Stimulated activated CD4-positive, alpha-beta T cell treated with anti-CD3 and anti-CD28 coated beads, Interleukin-12 subunit alpha, Interleukin-12 subunit beta, amount 100 ng/mL, for 4 hours (primary cell): ENCODE measurements around the gene PEX5L.
"Not testable (repeated sequence)": the region's sequence is repeated elsewhere in the genome, so short reads cannot be mapped to it uniquely, and the experiment has no call there.

Experiments
- DNase-seq: peaks from one replicate; pipeline ENCODE4 v3.0.0-alpha.2; 2020

Gene PEX5L

DNA sequence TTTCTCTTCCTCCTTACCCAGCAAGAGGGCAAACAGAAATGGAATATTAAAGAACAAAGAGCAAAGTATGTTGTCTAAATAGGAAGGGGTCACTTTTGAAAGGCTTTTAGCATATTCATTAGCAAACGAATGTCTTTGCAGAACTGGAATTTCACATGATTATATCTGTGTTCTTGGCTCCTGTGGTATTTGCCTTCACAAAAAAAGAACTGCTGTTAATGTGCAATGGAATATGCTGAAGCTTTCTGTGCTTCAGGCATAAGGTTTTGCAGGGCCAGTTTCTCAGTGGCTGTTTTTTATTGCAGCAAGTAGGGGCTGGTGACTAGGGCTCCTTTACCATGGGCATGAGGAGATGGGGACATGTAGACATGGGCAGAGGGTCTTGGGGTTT lies 210.5 kb downstream of the PEX5L start:
- no peak for DNase-seq

DNA sequence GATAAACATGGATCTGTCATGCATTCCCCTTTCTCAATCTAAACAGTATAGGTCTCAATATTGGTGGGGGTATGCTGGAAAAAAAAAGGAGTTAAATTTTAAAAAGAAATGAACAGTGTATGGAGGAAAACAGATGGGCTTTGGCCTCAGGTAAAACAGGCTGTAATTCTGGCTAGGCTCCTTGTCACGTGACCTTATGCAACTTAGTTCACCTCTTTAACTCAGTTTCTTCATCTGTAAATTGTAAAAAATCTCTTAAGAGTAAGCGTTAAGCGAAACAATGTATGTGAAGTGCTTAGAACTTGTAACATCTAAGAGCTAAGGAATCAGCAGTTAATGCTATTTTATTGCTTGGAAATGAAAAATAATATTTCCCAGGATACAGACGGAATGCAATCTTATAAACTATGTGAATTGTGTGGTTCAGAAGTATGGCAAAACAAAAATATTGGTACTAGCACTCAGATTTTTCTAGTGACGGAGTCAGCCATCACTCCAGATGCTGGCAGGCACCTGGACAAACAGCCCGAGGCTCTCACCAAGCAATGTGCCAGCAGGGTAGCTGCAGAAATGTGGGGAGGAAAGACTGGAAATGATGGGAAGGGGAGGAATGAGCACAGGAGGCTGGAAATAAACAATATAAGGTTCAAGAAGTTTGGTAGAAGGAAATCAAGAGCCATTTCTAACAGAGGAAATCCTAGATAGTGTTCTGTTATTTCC lies 211.1 kb downstream of the PEX5L start:
- no peak for DNase-seq

DNA sequence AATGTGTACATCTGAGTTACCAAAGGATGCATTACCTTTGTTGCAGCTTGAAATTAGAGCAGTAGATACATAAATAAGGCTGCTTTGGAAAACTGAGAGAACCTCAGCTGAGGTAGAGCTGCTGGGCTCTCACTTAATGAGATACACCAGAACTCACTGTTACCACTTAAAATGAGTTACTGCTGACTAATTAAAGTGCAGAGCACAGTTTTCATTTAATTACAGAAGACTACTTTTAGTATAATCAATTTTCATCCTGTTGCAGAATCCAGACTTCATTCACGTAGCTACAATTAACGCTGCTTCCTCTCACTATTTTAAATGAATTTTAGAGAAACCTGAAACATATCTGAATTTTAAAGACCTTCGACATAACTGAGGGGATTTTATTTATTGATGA lies 214.4 kb downstream of the PEX5L start:
- DNase-seq = no peak

DNA sequence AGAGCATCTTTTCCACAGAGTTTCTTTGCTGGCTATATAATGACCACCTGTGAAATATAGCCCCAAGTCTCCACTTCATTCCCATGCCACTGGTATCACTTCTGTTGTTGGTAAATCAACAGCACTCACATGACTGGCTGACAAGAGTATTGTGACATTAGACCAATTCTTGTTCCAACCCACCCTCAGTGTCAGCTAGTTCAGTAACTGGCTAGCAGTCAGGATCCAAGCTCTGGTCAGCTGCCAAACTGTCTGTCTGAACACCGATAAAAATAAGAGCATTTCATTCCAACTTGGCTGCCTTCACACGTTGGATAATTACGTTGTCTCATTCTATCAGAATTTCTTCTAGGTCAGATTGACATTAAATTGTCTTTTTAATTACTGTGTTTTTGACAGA lies 217.4 kb downstream of the PEX5L start:
- no peak for DNase-seq

DNA sequence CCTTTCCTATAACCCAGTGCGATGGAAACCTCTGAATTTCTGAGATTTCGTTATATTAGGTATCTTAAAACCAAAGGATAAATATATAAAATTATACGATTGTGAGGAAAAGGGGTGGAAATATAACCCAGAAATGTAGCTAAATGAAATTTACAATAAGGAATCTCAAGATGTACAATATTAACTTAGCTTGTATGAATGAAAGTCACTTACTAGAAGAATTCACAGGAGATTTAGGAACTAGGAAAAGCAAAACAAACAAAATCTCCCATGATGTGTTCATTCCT lies 224.7 kb downstream of the PEX5L start:
- no peak for DNase-seq

DNA sequence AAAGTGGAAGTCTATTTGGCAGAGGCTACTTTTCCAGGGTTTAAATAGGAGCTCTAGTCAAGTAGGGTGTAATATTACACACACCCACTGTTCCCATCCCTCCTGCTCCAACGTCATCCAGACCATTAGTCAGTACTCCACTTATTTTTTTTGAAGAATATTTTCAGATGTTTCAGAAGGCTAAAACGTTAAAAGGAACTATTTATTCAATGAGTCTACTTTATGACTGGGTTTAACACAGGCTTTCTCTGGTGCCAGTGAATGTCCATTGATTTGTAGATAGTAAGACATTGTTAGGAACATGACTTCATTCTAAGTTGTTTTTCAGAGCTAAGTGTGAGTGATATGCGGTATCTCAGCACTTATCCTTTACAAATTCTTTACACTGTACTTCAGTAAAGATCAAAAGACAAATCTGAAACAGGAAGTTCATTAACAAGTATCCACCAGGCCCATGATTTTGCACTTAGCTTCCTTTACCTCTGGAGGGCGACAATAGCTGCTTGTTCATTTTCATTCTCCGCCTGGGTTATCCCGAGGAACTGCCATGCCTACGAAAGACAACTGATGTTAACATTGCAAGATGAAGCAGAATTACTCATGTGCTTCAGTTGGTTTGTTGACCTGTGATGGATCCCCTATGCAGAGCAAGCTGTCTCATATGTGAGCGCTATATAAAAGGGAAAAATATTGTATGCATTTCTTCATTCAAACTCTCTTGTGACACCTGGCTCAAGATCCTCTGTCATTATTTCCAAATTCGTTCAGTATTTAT lies 225.2 kb downstream of the PEX5L start:
- no peak for DNase-seq

DNA sequence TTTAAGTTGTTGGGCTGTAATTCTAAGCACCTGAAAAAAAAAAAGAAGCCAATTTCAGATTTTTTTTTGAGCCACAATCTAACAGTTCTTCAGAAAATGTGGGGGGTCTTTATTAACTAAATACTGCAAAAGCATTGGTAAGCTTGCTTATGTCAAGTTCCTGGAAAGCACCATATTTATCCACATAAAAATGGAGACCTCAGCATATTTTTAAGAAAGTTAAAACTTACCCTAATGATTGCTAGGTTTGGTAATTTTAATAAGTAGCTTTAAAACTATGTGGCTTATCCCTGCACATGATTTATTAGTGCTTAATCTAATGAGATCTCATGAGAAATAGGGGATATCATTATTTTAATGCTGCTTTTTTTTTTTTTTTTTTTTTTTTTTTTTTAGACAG lies 227.1 kb downstream of the PEX5L start:
- DNase-seq = no peak

DNA sequence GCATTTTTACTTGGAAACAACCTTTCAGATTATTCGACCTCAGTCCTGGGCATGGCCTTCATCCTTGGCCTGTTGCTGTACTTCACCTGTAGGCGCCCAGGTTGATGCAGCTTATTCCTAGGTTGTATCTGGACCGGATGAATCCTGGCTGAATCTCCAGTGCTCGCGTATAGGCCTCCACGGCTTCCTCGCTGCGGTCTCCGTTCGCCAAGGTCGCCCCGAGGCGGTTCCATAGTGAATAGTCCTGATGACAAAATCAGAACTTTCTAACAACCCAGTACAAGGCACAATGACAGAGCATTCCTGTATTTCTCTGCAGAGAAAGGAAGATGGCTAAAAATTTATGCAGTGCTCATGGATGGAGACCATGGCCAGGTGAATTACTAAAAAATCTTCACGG lies 229.1 kb downstream of the PEX5L start:
- no peak for DNase-seq

DNA sequence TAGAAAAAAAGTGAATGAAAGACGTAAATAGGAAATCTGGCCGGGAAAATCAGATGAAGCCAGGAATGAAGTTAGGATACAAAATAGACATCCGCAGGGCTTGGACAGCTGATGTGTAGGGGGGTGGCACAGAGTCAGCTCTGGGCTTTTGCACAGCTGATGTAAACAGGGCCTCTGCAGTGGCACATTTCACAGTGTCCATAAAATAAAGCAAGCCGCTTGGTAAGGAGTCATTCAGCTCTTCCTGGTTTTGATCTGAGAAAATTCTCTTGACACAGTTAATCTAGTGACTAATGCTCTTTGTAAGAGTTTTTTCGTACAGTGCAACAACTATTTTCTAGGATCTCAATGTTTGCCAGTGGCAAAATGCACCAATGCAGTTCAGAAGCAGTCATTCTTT lies 230.6 kb downstream of the PEX5L start:
- DNase-seq = no peak

DNA sequence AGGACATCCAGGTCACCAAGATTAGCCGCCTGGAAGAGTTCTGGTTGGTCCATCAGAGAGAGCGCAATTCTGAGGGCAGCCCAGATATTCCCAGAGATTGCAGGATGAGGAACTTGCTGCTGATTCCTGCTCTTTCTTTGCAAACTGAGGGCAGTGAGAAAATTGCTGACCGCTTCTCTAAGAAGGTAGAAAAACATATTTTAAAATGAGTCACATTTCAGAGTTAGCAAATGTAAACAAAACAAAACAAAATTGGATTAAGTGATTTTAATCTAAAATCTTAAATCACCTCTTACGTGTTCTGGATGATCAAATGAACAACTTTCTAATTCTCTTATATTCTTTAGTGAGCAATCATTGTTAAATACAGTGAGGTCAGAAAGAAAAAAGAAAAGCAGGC lies 234.9 kb downstream of the PEX5L start:
- no peak for DNase-seq

DNA sequence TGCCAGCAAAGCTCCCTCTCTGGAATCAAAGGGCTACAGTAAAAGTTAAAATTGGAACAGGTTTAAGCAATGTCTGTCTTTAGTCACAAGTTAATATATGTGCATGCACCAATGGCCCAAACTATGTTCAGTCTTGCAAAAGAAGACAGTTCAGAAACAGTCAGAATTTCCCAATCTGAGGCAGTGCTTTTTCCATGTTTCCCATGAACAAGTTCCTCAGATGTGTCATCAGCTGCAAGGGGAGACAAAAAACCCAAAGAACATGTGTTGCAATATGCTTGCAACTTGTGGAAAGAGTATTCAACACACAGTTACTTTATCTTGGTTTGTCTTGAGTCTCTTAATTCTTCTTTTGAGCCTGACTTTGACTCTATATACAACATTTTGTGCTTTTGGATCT lies 235.5 kb downstream of the PEX5L start:
- no peak for DNase-seq

DNA sequence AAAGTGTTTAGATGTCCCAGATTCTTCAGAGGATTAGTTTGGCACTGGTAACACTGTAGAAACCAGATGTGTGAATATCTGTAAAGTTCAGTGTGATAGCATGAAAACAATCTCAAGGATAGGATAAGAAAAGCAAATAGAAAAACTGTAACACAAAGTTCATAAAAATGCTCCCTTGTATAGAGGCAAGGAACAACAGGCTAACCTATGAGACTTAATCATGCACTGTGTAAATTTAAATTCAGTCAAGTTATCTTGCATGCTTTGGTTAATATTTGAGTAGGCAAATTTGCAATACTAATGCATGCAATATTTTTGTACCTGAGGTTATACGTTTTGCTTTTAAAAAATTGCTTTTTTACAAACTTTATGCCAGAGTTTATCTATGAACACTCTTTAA lies 239.5 kb downstream of the PEX5L start:
- DNase-seq = no peak

DNA sequence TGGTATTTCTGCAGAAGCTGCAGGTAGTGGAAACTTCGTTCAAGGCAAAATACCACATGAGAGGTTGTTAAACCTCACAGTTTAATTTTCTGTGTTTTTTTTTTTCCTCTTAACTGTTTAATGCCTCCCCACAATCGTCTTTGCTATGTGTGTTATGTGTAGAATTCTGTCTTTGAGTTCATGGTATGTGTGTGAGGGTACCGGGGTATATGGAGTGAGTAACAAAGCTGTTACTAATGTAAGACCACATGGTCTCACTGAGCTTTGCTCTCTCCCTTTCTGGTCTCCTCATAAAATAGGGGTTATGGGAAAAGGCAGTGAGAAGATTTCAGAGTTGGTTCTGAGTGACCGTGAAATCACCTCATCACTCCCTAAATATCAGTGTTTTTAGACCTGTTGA lies 240.3 kb downstream of the PEX5L start:
- DNase-seq = no peak

DNA sequence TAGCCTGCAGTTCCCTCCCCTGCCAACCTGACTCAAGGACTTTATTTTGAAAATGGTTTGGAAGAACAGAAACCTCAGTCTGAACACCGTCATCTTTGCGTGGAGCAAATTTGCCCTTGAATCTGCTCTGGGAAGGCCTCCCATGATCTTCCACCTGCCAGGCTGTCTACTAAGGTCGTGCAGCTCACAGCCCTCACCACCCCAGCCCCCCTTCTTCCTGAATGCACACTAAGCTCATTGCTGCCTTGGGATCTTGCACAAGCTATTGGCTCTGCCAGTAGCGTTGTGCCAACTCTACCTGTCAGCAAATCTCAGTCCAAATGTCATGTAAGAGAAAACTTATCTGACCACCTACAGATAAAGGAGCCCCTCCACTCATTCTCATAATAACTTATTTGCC lies 242.4 kb downstream of the PEX5L start:
- no peak for DNase-seq

DNA sequence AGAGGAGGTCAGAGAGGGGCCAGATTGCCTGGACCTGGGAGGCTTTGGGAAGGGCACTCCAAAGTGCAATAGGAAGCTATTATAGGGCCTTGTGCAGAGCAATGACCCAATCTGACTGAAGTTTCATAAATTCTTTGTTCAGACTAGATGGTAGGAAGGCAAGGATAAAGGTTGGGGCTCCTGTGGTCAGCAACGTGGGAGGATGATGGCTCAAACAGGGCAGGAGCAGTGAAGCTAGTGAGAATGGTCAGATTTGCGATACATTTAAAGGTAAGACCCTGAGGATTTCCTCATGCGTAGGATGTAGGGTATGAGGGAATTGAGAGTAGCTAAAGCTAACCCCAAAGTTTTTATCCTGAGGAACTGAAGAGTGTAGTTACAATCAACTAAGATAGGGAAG lies 244.9 kb downstream of the PEX5L start:
- no peak for DNase-seq

DNA sequence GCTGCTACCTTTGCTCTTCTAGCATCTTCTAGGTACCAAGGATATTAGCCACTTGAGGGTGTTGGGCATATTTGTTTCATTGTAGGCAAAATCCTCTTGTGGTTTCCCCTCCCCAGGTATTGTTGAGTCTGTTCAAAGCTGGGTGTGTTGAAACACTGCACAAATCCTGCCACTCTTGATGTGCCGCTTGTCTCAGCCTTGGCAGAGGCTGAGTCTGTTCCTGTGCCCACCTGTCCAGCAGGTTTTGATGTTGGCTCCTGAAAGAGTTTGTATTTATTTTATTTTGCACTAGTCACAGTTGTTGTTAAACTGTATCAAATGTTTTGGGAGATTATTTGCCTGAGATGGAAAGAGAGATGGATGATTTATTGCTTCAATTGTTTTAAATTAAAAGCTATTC lies 247.7 kb downstream of the PEX5L start:
- DNase-seq = no peak

DNA sequence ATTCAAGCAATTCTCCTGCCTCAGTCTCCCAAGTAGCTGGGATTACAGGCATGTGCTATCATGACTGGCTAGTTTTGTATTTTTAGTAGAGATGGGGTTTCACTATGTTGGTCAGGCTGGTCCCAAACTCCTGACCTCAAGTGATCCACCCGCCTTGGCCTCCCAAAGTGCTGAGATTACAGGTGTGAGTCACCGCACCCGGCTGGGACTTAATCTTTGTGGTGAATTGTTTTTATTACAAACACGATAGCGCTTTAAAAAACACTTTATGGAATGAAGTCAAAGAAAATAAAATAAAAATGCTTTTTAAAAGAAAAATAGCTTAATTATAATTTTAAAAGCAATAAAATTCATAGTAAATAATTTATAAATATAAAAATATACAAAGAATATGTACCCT lies 253.9 kb downstream of the PEX5L start:
- not testable (repeated sequence) for DNase-seq

DNA sequence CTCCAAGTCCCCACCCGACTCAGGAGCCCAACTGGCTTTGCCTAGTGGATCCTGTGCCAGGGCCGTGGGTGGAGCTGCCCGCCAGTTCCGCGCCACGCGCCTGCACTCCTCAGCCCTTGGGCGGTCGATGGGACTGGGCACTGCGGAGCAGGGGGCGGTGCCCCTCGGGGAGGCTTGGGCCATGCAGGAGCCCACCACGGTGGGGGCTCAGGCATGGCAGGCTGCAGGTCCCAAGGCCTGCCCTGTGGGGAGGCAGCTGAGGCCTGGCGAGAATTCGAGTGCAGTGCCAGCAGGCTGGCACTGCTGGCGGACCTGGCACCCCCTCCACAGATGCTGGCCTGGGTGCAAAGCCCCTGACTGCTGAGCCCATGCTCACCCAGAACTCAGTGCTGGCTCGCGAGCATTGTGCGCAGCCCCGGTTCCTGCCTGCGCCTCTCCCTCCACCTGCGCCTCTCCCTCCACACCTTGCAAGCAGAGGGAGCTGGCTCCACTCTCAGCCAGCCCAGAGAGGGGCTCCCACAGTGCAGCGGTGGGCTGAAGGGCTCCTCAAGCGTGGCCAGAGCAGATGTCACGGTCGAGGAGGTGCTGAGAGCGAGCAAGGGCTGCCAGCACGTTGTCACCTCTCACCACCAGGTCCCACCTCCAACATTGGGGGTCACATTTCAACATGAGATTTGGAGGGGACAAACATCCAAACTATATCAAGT lies 261.2 kb downstream of the PEX5L start:
- no peak for DNase-seq

DNA sequence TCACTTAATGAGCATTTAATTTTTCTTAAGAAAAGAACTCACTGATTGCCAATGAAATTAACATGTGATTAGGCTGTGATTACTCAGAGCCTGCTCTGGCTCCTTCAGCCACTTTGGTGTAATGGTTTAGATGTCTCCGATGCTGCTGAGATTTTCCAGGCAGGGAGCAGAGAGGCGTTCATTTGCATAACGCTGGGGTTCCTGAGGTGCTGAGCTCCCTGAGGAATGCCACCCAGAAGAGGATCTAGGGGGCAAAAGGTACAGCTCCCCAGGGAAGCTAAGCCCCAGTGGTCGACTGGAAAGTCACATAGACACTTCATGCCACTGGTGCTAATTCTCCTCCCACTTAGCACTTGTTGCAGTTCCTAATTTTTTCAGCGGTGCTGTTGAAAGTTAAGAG lies 264.4 kb downstream of the PEX5L start:
- DNase-seq = no peak

DNA sequence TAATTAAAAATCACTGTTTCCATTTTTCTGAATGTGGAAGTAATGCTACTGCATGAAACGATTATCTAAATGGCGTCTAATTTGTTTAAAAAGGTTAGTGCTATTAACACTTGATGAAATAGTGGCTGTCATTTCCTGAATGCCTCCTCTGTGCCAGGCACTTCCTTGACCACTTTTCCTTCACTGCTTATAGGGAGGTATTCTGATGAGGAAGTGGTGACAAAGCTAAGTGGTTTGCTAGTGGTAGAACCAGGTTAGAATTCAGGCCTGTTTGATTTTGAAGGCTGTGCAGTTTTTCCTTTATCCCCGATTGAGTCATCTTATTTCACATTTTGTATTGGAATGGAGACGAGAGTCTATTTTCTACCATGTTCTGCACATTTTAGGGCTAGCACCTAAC lies 264.9 kb downstream of the PEX5L start:
- no peak for DNase-seq

DNA sequence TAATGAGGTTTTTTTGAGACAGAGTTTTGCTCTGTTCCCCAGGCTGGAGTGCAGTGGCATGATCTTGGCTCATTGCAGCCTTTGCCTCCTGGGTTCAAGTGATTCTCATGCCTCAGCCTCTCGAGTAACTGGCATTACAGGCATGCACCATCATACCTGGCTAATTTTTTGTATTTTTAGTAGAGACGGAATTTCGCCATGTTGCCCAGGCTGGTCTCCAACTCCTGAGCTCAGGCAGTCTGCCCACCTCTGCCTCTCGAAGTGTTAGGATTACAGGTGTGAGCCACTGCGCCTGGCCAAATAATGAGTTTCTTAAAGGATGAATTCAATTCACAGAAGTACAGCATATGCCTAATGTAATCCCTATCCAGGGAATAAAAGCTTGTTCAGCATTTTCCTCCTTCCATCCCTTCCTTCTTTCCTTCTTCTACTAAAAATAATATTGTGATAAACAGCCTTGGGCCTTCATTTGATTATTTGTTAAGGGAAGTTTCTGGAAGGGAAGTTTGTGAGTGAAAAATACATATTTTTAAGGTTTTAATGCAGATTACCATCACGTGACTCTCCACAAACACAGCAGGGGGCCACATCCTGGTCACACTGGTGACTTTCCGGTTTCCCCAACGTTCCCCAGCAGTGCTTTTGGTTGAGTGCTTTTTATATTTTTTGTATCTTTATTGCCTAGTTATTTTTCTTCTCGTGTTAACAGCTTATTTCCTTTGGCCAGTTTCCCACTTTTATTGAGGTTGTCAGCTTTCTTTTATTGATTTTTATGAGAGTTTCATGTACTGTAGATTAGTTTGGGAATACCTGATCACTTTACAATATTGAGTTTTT lies 267.1 kb downstream of the PEX5L start:
- DNase-seq = no peak

DNA sequence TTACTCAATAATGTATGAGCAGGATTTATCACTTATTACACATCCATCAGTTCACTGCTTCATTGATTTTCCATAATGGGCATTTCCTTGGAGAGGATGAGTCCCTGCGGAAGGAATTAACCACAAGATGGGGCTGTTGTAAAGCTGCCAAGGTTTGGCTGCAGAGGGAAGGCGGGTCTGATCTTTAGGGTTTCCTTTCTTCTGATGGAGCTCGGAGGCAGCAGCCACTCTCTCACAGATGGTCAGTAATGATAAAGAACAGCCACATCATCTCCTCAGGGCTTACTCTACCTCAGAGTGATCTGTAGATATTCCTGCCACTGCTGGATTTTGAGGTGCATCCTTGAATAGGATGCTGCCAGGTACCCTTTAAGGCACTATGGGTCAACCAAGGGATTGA lies 268.7 kb downstream of the PEX5L start:
- no peak for DNase-seq

DNA sequence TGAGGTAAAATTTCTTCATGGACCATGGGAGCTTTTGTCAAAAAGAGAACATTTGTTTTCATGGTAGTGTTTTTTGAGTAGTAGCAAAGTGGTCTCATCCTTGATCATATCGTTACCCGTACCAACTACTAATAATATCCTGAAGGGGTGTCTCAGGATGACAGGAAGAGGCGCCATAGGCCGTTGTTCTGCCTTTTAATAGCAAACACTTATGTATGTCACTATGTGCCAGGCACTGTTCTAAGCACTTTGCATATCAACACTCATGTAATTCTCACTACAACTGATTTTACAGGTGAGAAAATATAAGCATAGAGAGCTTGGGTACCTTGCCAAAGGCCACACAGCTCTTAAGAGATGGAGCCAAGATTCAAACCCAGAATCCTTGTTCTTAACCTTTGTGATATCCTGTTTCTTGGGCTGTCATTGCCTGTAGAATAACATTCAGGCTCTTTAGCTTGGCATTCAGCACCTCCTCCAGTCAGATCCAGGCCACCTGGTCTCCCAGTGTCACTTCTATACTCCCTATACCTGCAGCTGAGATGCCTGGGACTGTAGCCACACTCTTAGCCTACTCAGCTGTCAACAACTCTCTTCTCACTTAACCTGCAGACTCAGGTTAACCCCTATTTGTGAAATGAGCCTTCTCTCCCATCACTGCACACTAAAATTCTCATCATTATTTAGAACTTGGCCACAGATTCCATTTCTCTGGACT lies 270.2 kb downstream of the PEX5L start:
- DNase-seq = no peak
